Testis (tissue), 2 donors: ENCODE measurements around the gene SNAP25.

Experiments used
- POLR2A ChIP-seq: fragments of 450-650 bp; IDR thresholded peaks from one replicate; pipeline ENCODE4 v1.6.1; 2017; ENCODE audit warnings: antibody characterized with exemption, mild to moderate bottlenecking, moderate library complexity
- TF ChIP-seq, protein P1 (sequence below), 3 experiments: fragments of 450-650 bp in 2 of 3; fragments of 200-600 bp in 1 of 3; sonication (generic) in 1 of 3; IDR thresholded peaks; one replicate each; pipeline ENCODE4 v1.5.1; 2016 to 2019; ENCODE audit warnings: antibody characterized with exemption in 3 of 3, mild to moderate bottlenecking in 2 of 3, moderate library complexity in 1 of 3

DNA sequence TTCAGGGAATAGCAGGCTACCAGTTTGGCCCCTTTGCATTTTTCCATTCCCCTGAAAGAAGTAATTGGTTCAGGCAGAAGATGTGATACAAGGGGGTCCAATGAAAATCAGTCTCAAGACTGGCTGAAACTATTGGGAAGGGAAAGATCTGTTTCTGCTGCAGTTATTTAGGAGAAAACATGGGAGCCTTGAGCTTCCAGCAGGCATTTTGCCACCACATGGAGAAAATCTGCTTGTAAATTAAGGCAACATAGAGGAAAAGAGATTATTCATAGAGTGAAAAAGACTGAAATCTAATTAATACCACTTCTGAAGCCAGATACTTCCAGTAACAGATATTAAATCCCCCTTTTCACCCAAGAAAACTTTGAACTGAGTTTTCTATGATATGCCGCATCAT, 44.2 kb upstream of the SNAP25 start:
- TF ChIP-seq POLR2A, result no peak
- TF ChIP-seq, protein P1, sequence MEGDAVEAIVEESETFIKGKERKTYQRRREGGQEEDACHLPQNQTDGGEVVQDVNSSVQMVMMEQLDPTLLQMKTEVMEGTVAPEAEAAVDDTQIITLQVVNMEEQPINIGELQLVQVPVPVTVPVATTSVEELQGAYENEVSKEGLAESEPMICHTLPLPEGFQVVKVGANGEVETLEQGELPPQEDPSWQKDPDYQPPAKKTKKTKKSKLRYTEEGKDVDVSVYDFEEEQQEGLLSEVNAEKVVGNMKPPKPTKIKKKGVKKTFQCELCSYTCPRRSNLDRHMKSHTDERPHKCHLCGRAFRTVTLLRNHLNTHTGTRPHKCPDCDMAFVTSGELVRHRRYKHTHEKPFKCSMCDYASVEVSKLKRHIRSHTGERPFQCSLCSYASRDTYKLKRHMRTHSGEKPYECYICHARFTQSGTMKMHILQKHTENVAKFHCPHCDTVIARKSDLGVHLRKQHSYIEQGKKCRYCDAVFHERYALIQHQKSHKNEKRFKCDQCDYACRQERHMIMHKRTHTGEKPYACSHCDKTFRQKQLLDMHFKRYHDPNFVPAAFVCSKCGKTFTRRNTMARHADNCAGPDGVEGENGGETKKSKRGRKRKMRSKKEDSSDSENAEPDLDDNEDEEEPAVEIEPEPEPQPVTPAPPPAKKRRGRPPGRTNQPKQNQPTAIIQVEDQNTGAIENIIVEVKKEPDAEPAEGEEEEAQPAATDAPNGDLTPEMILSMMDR (IDR thresholded peaks at IDR 0.05), result no peak
